HCT116 (cell line): ENCODE data around the gene BPIFB4. TPM values are rescaled to one million over a fixed set of nuclear protein-coding genes. Genes with fewer than 3 reads are reported as not detected.

Source experiments
- ATAC-seq: fragments of 200-7000 bp; cut with Tn5 transposase; 2 replicates; pipeline ENCODE4 v1.9.1; 2020; ENCODE audit warnings: mild to moderate bottlenecking, moderate library complexity
- BruUV-seq: library from RNA; stranded (reverse); fragments of 400-500 nt; replicated peaks from 2 replicates; lab custom pipeline; 2021; lab: Mats Ljungman, UMichigan
- CTCF ChIA-PET: fragments of 300-600 bp; sonication (Branson Sonifier 250); formaldehyde crosslinking; loops from one replicate; lab custom pipeline; 2021; ENCODE audit warnings: antibody characterized with exemption; lab: Charles Lee
- POLR2A ChIA-PET: fragments of 300-600, 350-600 bp; sonication (Branson Sonifier 250); formaldehyde crosslinking; loops from one replicate; lab custom pipeline; 2021; ENCODE audit warnings: antibody characterized with exemption; lab: Charles Lee
- RAD21 ChIA-PET, 2 experiments: fragments of 300-600 bp; sonication (Branson Sonifier 250); formaldehyde crosslinking; loops; one replicate each; lab custom pipeline; 2023; ENCODE audit warnings: low total read pairs in 2 of 2; ENCODE audit not compliant: uncharacterized antibody in 2 of 2, unreplicated experiment in 2 of 2, low non-redundant PET in 1 of 2; lab: Charles Lee
- DNase-seq: peaks from one replicate; pipeline ENCODE4 v3.0.0-alpha.2; 2010; ENCODE audit warnings: low read depth, low spot score
- H2AFZ ChIP-seq: fragments of 200-600 bp; shearing (Covaris generic), sonication (generic); 2 replicates; pipeline ENCODE4 v1.6.1; 2017; ENCODE audit warnings: low read depth, mixed run types, mixed read lengths, antibody characterized with exemption, low read length; ENCODE audit not compliant: poor library complexity, severe bottlenecking
- H3K27ac ChIP-seq: 2 replicates; pipeline ENCODE4 v1.5.1; 2012; ENCODE audit warnings: low read depth, low read length
- H3K27me3 ChIP-seq: fragments of 200-600 bp; sonication (generic); 2 replicates; pipeline ENCODE4 v1.6.1; 2016; ENCODE audit warnings: mixed run types, low read length, mixed read lengths; ENCODE audit not compliant: insufficient read depth
- H3K36me3 ChIP-seq, 2 experiments: fragments of 200-500 bp in 1 of 2; fragments of 200-600 bp in 1 of 2; sonication (Bioruptor generic) in 1 of 2; sonication (generic) in 1 of 2; 2 replicates each; pipeline versions ENCODE4 v1.5.1 to v1.6.1; 2014 to 2016; ENCODE audit warnings: low read length in 2 of 2, inconsistent platforms in 1 of 2, mixed read lengths in 1 of 2, mixed run types in 1 of 2; ENCODE audit not compliant: insufficient read depth in 2 of 2, control insufficient read depth in 1 of 2
- H3K4me1 ChIP-seq, 2 experiments: fragments of 200-600 bp in 1 of 2; sonication (generic) in 1 of 2; 2 replicates each; pipeline versions ENCODE4 v1.5.1 to v1.6.1; 2012 to 2017; ENCODE audit warnings: low read length in 2 of 2, inconsistent platforms in 1 of 2, mild to moderate bottlenecking in 1 of 2, mixed read lengths in 1 of 2, mixed run types in 1 of 2, moderate library complexity in 1 of 2; ENCODE audit not compliant: insufficient read depth in 2 of 2, control insufficient read depth in 1 of 2
- H3K4me2 ChIP-seq: fragments of 200-600 bp; sonication (generic); 2 replicates; pipeline ENCODE4 v1.6.1; 2017; ENCODE audit warnings: mixed run types, low read length, mixed read lengths
- H3K4me3 ChIP-seq, 2 experiments: fragments of 200-600 bp in 1 of 2; sonication (generic) in 1 of 2; replicated peaks in 1 of 2; 2 replicates each; pipeline ENCODE4 v1.5.1; 2011 to 2016; ENCODE audit warnings: low read length in 2 of 2, control low read depth in 1 of 2, low read depth in 1 of 2, mild to moderate bottlenecking in 1 of 2, mixed read lengths in 1 of 2, mixed run types in 1 of 2
- H3K79me2 ChIP-seq: fragments of 200-600 bp; sonication (generic); 2 replicates; pipeline ENCODE4 v1.6.1; 2017; ENCODE audit warnings: mild to moderate bottlenecking, mixed run types, low read length, moderate library complexity, mixed read lengths; ENCODE audit not compliant: insufficient read depth
- H3K9ac ChIP-seq: fragments of 200-600 bp; sonication (generic); 2 replicates; pipeline ENCODE4 v1.6.1; 2016; ENCODE audit warnings: low read length, mixed read lengths
- H3K9me2 ChIP-seq: fragments of 200-600 bp; sonication (generic), shearing (Covaris generic); 2 replicates; pipeline ENCODE4 v1.6.1; 2017; ENCODE audit warnings: mixed run types, mild to moderate bottlenecking, moderate library complexity; ENCODE audit not compliant: insufficient read depth
- H3K9me3 ChIP-seq, 2 experiments: fragments of 200-500 bp in 1 of 2; fragments of 200-600 bp in 1 of 2; sonication (Bioruptor generic) in 1 of 2; sonication (generic) in 1 of 2; 2 replicates each; pipeline ENCODE4 v1.6.1; 2014 to 2017; ENCODE audit warnings: low read length in 2 of 2, mixed read lengths in 2 of 2, inconsistent platforms in 1 of 2, low read depth in 1 of 2, mild to moderate bottlenecking in 1 of 2, mixed run types in 1 of 2, moderate library complexity in 1 of 2; ENCODE audit not compliant: control insufficient read depth in 1 of 2, insufficient read depth in 1 of 2
- H4K20me1 ChIP-seq: fragments of 200-600 bp; sonication (generic), shearing (Covaris generic); 2 replicates; pipeline ENCODE4 v1.6.1; 2017; ENCODE audit warnings: mixed run types, mild to moderate bottlenecking, moderate library complexity; ENCODE audit not compliant: insufficient read depth
- CBX3 ChIP-seq: IDR thresholded peaks from 2 replicates; pipeline ENCODE4 v1.6.1; 2012; ENCODE audit warnings: low read depth
- FOSL1 ChIP-seq: IDR thresholded peaks from 2 replicates; pipeline ENCODE4 v1.6.1; 2012; ENCODE audit warnings: low read depth
- JUND ChIP-seq: IDR thresholded peaks from 2 replicates; pipeline ENCODE4 v1.6.1; 2012
- RAD21 ChIP-seq: IDR thresholded peaks from 2 replicates; pipeline ENCODE4 v1.6.1; 2012; ENCODE audit warnings: low read depth, mild to moderate bottlenecking
- TCF7L2 ChIP-seq: IDR thresholded peaks from 2 replicates; pipeline ENCODE4 v1.7.0; 2011; ENCODE audit warnings: borderline replicate concordance, inconsistent platforms; ENCODE audit not compliant: insufficient read depth, insufficient read length; ENCODE audit errors: extremely low read depth
- intact Hi-C: fragments of 100-400 bp; cut with micrococcal nuclease; formaldehyde crosslinking; loops from 2 replicates; pipeline ENCODE4 v1.10.0; 2022
- total RNA-seq: library from RNA; stranded (reverse); gene quantifications from one replicate; pipeline ENCODE4 v1.2.1, GENCODE V29; 2021; ENCODE audit not compliant: unreplicated experiment
- TF ChIP-seq, protein P1 (sequence below), 3 experiments: fragments of 200-600 bp in 1 of 3; sonication (generic) in 1 of 3; IDR thresholded peaks in 2 of 3; conservative IDR thresholded peaks in 1 of 3; 2 replicates each; pipeline ENCODE4 v1.5.1; 2012 to 2017; ENCODE audit warnings: low read depth in 2 of 3, low read length in 2 of 3, antibody characterized with exemption in 1 of 3, borderline replicate concordance in 1 of 3, control low read depth in 1 of 3, mild to moderate bottlenecking in 1 of 3, mixed read lengths in 1 of 3, mixed run types in 1 of 3, moderate library complexity in 1 of 3; ENCODE audit not compliant: insufficient read depth in 1 of 3

BPIFB4 gene
- total RNA-seq, 1 experiment from 2014 or later, result not detected

DNA sequence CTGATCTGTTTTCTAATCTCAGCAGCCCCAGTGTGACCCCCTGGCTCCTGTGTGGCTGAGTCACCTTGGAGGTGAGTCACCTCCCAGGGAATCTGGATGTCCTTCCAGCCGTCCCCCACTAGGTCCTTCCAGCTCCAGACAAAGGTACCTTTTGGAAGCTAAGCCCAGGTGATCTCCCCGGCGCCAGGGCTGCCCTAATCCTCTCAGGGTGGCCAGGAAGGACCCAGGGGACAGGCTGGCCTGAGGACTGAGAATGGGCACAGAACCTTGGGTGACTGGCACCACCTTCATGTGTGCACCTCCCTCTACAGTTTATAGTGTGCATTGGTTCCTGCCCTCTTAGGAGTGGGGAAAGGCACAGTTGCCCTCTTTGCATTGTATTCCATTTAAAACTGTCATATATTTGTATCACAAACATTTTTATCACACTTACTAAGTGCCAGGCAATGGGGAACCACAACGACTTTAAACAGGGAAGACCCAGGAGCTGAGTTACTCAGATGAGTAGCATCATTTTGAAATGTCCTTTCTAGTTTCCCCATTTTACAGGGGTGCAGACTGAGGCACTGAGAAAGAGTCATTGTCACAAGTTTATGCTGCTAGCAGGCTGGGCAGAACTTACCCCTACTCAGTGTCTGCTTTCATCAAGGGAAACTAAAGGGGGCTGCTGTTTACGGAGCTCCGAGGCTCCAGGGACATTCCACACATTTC is 2.6 kb upstream of the BPIFB4 start:
- H3K36me3 ChIP-seq, result no peaks in the 10 kb centered on the region
- H3K9ac ChIP-seq, result no peak overlapping the region
- H2AFZ ChIP-seq, result peak overlapping the region; percentile 51
- peak overlapping the region; percentile 67 for H3K4me2 ChIP-seq
- DNase-seq, result peak; percentile 35
- BruUV-seq, result no TSS peak
- intact Hi-C loops, result loop anchor here (1.0 to 5.0 kb wide), 2 partner anchors 175 to 285 kb away; no protein-coding TSS in a partner anchor
- no peak for TF ChIP-seq TCF7L2
- TF ChIP-seq, protein P1, sequence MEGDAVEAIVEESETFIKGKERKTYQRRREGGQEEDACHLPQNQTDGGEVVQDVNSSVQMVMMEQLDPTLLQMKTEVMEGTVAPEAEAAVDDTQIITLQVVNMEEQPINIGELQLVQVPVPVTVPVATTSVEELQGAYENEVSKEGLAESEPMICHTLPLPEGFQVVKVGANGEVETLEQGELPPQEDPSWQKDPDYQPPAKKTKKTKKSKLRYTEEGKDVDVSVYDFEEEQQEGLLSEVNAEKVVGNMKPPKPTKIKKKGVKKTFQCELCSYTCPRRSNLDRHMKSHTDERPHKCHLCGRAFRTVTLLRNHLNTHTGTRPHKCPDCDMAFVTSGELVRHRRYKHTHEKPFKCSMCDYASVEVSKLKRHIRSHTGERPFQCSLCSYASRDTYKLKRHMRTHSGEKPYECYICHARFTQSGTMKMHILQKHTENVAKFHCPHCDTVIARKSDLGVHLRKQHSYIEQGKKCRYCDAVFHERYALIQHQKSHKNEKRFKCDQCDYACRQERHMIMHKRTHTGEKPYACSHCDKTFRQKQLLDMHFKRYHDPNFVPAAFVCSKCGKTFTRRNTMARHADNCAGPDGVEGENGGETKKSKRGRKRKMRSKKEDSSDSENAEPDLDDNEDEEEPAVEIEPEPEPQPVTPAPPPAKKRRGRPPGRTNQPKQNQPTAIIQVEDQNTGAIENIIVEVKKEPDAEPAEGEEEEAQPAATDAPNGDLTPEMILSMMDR (IDR thresholded peaks at IDR 0.05 in 2 of 3, conservative IDR thresholded peaks at IDR 0.05 in 1 of 3; ENCODE audit: borderline replicate concordance in 1 of 3, insufficient read depth in 1 of 3, low read depth in 2 of 3, low read length in 2 of 3), result peak; percentile 52 to 87 (median 80); a peak in 5 of 6 replicates
- TF ChIP-seq RAD21, result peak; percentile 63
- TF ChIP-seq JUND, result peak; percentile 69
- TF ChIP-seq CBX3, result no peak
- TF ChIP-seq FOSL1, result peak; percentile 86
- POLR2A ChIA-PET, result no interaction called here
- no peaks in the 10 kb centered on the region for H4K20me1 ChIP-seq
- no peaks in the 10 kb centered on the region for H3K9me2 ChIP-seq
- H3K4me1 ChIP-seq, result peaks cover 8 to 17% of the 10 kb centered on the region in 2 experiments; a peak in 3 of 4 replicates
- peak; percentile 96 for ATAC-seq
- H3K27me3 ChIP-seq, result no peaks in the 10 kb centered on the region
- no peaks in the 10 kb centered on the region for H3K79me2 ChIP-seq
- no peaks in the 10 kb centered on the region for H3K9me3 ChIP-seq
- CTCF ChIA-PET, result interaction anchor here (1.3 to 2.8 kb wide), 3 partner anchors 9 to 175 kb away, joined by 3 to 14 read pairs (median 5); no protein-coding TSS in a partner anchor
- no peak overlapping the region for H3K27ac ChIP-seq
- RAD21 ChIA-PET, result interaction anchor here in 1 of 2 experiments (0.6 kb wide), 1 partner anchor 173 kb away, joined by 3 read pairs; no protein-coding TSS in a partner anchor
- no peak overlapping the region for H3K4me3 ChIP-seq
